Loucy (cell line): ENCODE results near the gene MOB3B.

Experiments used
- EZH2phosphoT487 ChIP-seq: fragments of 200-600 bp; IDR thresholded peaks from 2 replicates; pipeline ENCODE4 v1.6.1; 2018; ENCODE audit warnings: antibody characterized with exemption, mild to moderate bottlenecking, moderate library complexity, borderline replicate concordance
- TF ChIP-seq, protein P1 (sequence below): fragments of 200-600 bp; sonication (generic); conservative IDR thresholded peaks from 2 replicates; pipeline ENCODE4 v1.5.1; 2014; ENCODE audit warnings: mild to moderate bottlenecking, antibody characterized with exemption, low read length

- TF ChIP-seq, protein P1, sequence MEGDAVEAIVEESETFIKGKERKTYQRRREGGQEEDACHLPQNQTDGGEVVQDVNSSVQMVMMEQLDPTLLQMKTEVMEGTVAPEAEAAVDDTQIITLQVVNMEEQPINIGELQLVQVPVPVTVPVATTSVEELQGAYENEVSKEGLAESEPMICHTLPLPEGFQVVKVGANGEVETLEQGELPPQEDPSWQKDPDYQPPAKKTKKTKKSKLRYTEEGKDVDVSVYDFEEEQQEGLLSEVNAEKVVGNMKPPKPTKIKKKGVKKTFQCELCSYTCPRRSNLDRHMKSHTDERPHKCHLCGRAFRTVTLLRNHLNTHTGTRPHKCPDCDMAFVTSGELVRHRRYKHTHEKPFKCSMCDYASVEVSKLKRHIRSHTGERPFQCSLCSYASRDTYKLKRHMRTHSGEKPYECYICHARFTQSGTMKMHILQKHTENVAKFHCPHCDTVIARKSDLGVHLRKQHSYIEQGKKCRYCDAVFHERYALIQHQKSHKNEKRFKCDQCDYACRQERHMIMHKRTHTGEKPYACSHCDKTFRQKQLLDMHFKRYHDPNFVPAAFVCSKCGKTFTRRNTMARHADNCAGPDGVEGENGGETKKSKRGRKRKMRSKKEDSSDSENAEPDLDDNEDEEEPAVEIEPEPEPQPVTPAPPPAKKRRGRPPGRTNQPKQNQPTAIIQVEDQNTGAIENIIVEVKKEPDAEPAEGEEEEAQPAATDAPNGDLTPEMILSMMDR, result no peak
- TF ChIP-seq EZH2phosphoT487, result no peak
These were observed 103.6 kb downstream of the MOB3B start for GRCh38 chr9:27425827-27426510.
